Activated CD4-positive, alpha-beta T cell treated with anti-CD3 and anti-CD28 coated beads, Interleukin-2, amount 10 ng/mL, durations not matched to agents 24 days and 14 days (primary cell): ENCODE measurements around the gene GPR52. TPM values are rescaled to one million over a fixed set of nuclear protein-coding genes. Genes with fewer than 3 reads are reported as not detected.
"Not testable (repeated sequence)": the region's sequence is repeated elsewhere in the genome, so short reads cannot be mapped to it uniquely, and the experiment has no call there.

Experiments used
- DNase-seq: peaks from one replicate; pipeline ENCODE4 v3.0.0; 2022
- H3K27ac Mint-ChIP-seq: one replicate; pipeline ENCODE4 v1.8.0; 2022; ENCODE audit warnings: mild to moderate bottlenecking, mixed read lengths
- H3K27me3 Mint-ChIP-seq: one replicate; pipeline ENCODE4 v1.8.0; 2022; ENCODE audit warnings: mixed read lengths
- H3K36me3 Mint-ChIP-seq: one replicate; pipeline ENCODE4 v1.8.0; 2022; ENCODE audit warnings: low read depth, mild to moderate bottlenecking, mixed read lengths
- H3K4me1 Mint-ChIP-seq: one replicate; pipeline ENCODE4 v1.8.0; 2021; ENCODE audit warnings: mixed read lengths
- H3K4me3 Mint-ChIP-seq: one replicate; pipeline ENCODE4 v1.8.0; 2022; ENCODE audit warnings: mild to moderate bottlenecking, moderate library complexity, mixed read lengths
- H3K9me3 Mint-ChIP-seq: one replicate; pipeline ENCODE4 v1.8.0; 2021; ENCODE audit warnings: mixed read lengths
- intact Hi-C: fragments of 100-400 bp; cut with micrococcal nuclease; formaldehyde crosslinking; loops from one replicate; pipeline ENCODE4 v1.15.1; 2023
- total RNA-seq: library from RNA; stranded (reverse); gene quantifications from 2 replicates; pipeline ENCODE4 v1.2.3, GENCODE V29; 2022

The GPR52 gene
- total RNA-seq, result 2.5 and 3.0 TPM in 2 replicates

GRCh38 chr1:174447866-174448530 lies at the start of gene GPR52:
Gene GPR52 (plus strand): TSS chr1:174447964. CDS start chr1:174448112, 148 bp downstream.
- peaks cover 2% of the 10 kb centered on the region for H3K27me3 Mint-ChIP-seq
- H3K4me3 Mint-ChIP-seq, result no peak within 1 kb of the TSS
- H3K4me1 Mint-ChIP-seq, result no peaks in the 10 kb centered on the region
- H3K27ac Mint-ChIP-seq, result no peak within 1 kb of the TSS
- intact Hi-C loops, result no loop called here
- no peaks in the 10 kb centered on the region for H3K36me3 Mint-ChIP-seq
- peaks cover 4% of the 10 kb centered on the region for H3K9me3 Mint-ChIP-seq
- no peak for DNase-seq

- peaks cover 9% of the 10 kb centered on the region for H3K9me3 Mint-ChIP-seq
- no peak overlapping the region for H3K27ac Mint-ChIP-seq
- DNase-seq, result no peak
- peaks cover 10% of the 10 kb centered on the region for H3K36me3 Mint-ChIP-seq
- intact Hi-C loops, result no loop called here
- H3K4me3 Mint-ChIP-seq, result no peak overlapping the region
- peaks cover 5% of the 10 kb centered on the region for H3K4me1 Mint-ChIP-seq
- H3K27me3 Mint-ChIP-seq, result no peaks in the 10 kb centered on the region
Measured at GRCh38 chr1:174398246-174398645, 49.5 kb upstream of the GPR52 start.

DNA sequence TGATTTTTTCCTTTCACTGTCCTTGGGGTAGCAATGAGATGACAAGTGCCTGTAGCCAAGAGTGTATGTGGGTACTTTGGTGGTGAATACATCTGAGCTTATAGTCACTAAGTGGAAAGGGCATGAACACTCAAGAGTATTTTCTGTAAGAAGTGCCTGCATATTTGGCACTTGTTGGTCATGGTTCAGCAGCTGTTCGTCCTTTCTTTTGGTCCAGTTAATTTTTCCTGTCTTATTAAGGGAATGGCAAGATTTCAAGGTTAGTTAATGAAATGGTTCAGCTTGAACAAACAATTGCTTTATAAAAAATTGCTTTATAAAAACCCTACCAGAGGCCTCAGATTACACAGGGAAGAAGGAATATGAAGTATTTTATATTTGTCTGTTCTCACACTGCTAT lies 48.6 kb upstream of the GPR52 start:
- Mint-ChIP-seq H3K4me1 (peaks cover 5% of the 10 kb centered on the region), H3K9me3 (peaks cover 4% of the 10 kb centered on the region), H3K4me3 (no peak overlapping the region), H3K36me3 (peaks cover 6% of the 10 kb centered on the region), H3K27me3 (no peaks in the 10 kb centered on the region), H3K27ac (no peak overlapping the region)
- no peak for DNase-seq
- intact Hi-C loops, result no loop called here

GRCh38 chr1:174401075-174401474 lies 46.7 kb upstream of the GPR52 start:
- no peak for DNase-seq
- no peak overlapping the region for H3K4me3 Mint-ChIP-seq
- peaks cover 6% of the 10 kb centered on the region for H3K36me3 Mint-ChIP-seq
- H3K9me3 Mint-ChIP-seq, result peaks cover 4% of the 10 kb centered on the region
- peaks cover 5% of the 10 kb centered on the region for H3K4me1 Mint-ChIP-seq
- H3K27ac Mint-ChIP-seq, result no peak overlapping the region
- no peaks in the 10 kb centered on the region for H3K27me3 Mint-ChIP-seq
- intact Hi-C loops, result no loop called here

GRCh38 chr1:174405219-174405618 lies 42.5 kb upstream of the GPR52 start:
- H3K4me1 Mint-ChIP-seq, result no peaks in the 10 kb centered on the region
- H3K36me3 Mint-ChIP-seq, result no peaks in the 10 kb centered on the region

GRCh38 chr1:174406421-174406820 lies 41.3 kb upstream of the GPR52 start:
- H3K4me1 Mint-ChIP-seq, result no peaks in the 10 kb centered on the region
- H3K27me3 Mint-ChIP-seq, result no peaks in the 10 kb centered on the region
- no peak for DNase-seq
- H3K27ac Mint-ChIP-seq, result no peak overlapping the region
- no peaks in the 10 kb centered on the region for H3K36me3 Mint-ChIP-seq
- intact Hi-C loops, result no loop called here
- no peak overlapping the region for H3K4me3 Mint-ChIP-seq
- no peaks in the 10 kb centered on the region for H3K9me3 Mint-ChIP-seq

More at GRCh38 chr1:174405219-174405618, 42.5 kb upstream of the GPR52 start:
- Mint-ChIP-seq H3K4me3 (no peak overlapping the region), H3K9me3 (no peaks in the 10 kb centered on the region), H3K27me3 (no peaks in the 10 kb centered on the region), H3K27ac (no peak overlapping the region)
- no peak for DNase-seq
- intact Hi-C loops, result no loop called here

DNA sequence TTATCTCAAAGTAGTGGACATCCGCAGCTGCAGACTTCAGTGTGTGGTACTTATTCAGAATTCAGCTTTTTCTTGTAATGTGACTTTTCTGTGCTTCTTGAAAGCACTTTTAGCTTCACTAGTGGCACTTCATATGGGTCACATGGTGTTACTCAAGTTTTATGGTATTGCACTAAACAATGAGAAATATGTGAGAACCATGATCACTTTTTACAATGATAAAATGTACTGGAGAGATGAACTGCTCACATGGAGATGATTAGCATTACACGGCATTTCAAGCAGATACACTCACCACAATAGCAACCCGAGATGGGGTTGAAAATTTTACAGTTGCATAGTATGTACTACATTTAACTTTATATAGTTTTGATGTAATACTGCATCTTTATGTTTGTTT lies 40.1 kb upstream of the GPR52 start:
- Mint-ChIP-seq H3K4me1 (no peaks in the 10 kb centered on the region), H3K27ac (no peak overlapping the region), H3K27me3 (no peaks in the 10 kb centered on the region), H3K4me3 (no peak overlapping the region), H3K36me3 (no peaks in the 10 kb centered on the region), H3K9me3 (peaks cover 3% of the 10 kb centered on the region)
- intact Hi-C loops, result no loop called here
- no peak for DNase-seq

DNA sequence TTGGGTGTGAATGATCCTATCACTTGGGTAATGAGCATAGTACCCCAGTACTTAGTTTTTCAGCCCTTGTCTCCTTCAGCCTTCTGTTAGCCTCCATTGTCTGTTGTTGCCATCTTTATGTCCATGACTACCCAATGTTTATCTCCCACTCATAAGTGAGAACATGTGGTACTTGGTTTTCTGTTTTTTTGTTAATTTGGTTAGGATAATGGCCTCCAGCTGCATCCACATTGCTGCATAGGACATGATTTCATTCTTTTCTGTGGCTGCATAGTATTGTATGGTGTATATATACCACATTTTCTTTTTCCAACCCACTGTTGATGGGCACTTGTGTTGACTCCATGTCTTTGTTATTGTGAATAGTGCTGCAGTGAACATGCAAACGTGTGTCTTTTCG lies 39.6 kb upstream of the GPR52 start:
- intact Hi-C loops, result no loop called here
- H3K27me3 Mint-ChIP-seq, result no peaks in the 10 kb centered on the region
- no peak overlapping the region for H3K4me3 Mint-ChIP-seq
- H3K36me3 Mint-ChIP-seq, result no peaks in the 10 kb centered on the region
- no peak overlapping the region for H3K27ac Mint-ChIP-seq
- DNase-seq, result no peak
- H3K4me1 Mint-ChIP-seq, result no peaks in the 10 kb centered on the region
- peaks cover 3% of the 10 kb centered on the region for H3K9me3 Mint-ChIP-seq

DNA sequence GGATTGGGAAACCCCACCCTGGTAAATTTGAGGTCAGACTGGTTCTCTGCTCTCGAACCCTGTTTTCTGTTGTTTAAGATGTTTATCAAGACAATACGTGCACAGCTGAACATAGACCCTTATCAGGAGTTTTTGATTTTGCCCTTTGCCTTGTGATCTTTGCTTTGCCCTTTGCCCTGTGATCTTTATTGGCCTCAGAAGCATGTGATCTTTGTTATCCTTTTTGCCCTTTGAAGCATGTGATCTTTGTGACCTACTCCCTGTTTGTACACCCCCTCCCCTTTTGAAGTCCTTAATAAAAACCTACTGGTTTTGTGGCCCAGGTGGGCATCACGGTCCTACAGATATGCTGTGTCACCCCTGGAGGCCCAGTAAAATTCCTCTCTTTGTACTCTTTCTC lies 38.0 kb upstream of the GPR52 start:
- intact Hi-C loops, H3K27me3 Mint-ChIP-seq: not testable (repeated sequence)

GRCh38 chr1:174413632-174414031 lies 34.1 kb upstream of the GPR52 start:
- no peaks in the 10 kb centered on the region for H3K27me3 Mint-ChIP-seq
- H3K9me3 Mint-ChIP-seq, result peaks cover 3% of the 10 kb centered on the region
- H3K4me1 Mint-ChIP-seq, result peaks cover 6% of the 10 kb centered on the region
- intact Hi-C loops, result no loop called here
- H3K36me3 Mint-ChIP-seq, result no peaks in the 10 kb centered on the region
- no peak overlapping the region for H3K4me3 Mint-ChIP-seq
- no peak overlapping the region for H3K27ac Mint-ChIP-seq
- DNase-seq, result no peak

More for the DNA sequence above, 38.0 kb upstream of the GPR52 start:
- H3K4me3 Mint-ChIP-seq, H3K27ac Mint-ChIP-seq, H3K4me1 Mint-ChIP-seq, DNase-seq, H3K9me3 Mint-ChIP-seq, H3K36me3 Mint-ChIP-seq: not testable (repeated sequence)

DNA sequence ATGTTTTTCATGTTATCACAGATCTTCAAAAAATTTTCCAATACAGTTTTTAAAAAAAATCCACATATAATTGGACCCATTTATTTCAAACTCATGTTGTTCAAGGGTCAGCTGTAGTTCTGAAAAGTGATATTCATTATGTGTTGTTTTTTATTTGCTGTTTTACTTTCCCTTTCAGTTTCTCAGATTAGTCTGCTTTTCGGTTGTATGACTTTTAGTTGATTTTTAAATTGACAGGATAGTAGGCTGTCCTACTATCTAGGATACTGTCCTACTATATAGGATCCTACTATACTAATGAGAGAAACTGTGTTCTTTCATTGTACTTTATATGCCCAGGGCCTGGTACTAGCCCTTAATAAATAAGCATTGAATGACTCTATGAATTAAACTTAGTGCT lies 33.6 kb upstream of the GPR52 start:
- DNase-seq, result no peak
- Mint-ChIP-seq H3K36me3 (no peaks in the 10 kb centered on the region), H3K9me3 (peaks cover 3% of the 10 kb centered on the region), H3K27me3 (no peaks in the 10 kb centered on the region), H3K4me3 (no peak overlapping the region), H3K4me1 (peaks cover 6% of the 10 kb centered on the region), H3K27ac (no peak overlapping the region)
- intact Hi-C loops, result no loop called here

DNA sequence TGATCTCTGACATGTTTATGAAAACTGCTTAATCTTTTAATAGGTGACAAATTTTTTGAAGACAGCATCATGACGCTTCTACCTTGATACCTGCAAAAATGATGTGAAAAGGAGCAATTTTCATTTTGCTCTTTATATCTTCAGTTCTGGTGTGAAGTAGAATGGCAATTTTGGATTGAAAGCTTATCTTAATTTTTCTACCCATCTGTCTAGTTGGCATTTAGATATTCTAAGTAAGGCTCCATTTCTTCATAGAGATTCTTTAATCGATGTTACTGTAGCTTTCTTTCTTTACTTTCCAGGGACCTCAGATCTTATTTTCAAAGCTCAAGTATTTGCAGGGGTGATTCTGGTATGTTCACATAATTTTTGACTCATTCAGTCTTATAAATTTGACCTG lies 32.3 kb upstream of the GPR52 start:
- Mint-ChIP-seq H3K4me3 (no peak overlapping the region), H3K4me1 (peaks cover 6% of the 10 kb centered on the region), H3K27ac (no peak overlapping the region), H3K9me3 (peaks cover 3% of the 10 kb centered on the region), H3K27me3 (no peaks in the 10 kb centered on the region), H3K36me3 (no peaks in the 10 kb centered on the region)
- DNase-seq, result no peak
- intact Hi-C loops, result no loop called here

- Mint-ChIP-seq H3K36me3 (no peaks in the 10 kb centered on the region), H3K4me3 (no peak overlapping the region), H3K27ac (no peak overlapping the region), H3K9me3 (no peaks in the 10 kb centered on the region), H3K4me1 (peaks cover 6% of the 10 kb centered on the region), H3K27me3 (no peaks in the 10 kb centered on the region)
- intact Hi-C loops, result no loop called here
- DNase-seq, result no peak
Measured at GRCh38 chr1:174417921-174418320, 29.8 kb upstream of the GPR52 start.

DNA sequence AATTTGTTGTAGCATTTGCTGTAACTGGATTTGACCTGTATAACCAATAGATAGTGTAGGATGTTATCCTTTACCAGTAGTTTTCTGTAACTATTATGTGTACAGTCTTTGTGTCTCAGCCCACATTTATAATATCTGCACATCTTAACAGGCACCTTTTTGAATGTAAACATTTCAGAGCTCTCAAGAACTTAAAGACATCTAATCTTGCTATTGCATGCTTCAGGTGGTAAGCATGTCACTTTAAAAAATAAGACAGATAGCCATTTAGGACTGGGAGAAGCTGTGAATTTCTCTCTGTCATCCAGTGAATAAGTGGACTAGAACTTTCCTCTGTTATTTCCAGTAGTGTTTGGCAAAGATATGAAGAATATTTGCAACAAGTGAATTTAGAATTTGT lies 22.6 kb upstream of the GPR52 start:
- H3K4me3 Mint-ChIP-seq, result no peak overlapping the region
- no peaks in the 10 kb centered on the region for H3K4me1 Mint-ChIP-seq
- no peaks in the 10 kb centered on the region for H3K27me3 Mint-ChIP-seq
- no peaks in the 10 kb centered on the region for H3K36me3 Mint-ChIP-seq
- DNase-seq, result no peak
- intact Hi-C loops, result no loop called here
- H3K27ac Mint-ChIP-seq, result no peak overlapping the region
- H3K9me3 Mint-ChIP-seq, result no peaks in the 10 kb centered on the region

DNA sequence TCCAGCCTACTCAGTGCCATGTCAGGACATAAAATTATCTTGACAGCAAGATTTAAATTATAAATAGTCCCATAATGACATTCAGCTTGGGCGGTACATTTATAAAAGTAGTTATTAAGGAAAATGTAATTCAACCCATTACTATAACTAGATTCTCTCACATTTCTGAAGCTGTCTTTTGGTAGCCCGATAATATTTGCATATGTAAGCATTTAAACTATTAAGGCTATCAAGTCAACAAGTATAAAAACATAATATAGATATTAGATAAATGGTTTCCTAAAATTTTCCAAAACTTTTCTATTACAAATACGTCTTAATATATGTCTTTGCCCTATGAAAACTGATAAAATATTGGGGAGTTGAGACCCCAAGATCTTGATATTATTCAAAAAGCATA lies 21.6 kb upstream of the GPR52 start:
- no peaks in the 10 kb centered on the region for H3K27me3 Mint-ChIP-seq
- no peaks in the 10 kb centered on the region for H3K4me1 Mint-ChIP-seq
- H3K9me3 Mint-ChIP-seq, result no peaks in the 10 kb centered on the region
- no peaks in the 10 kb centered on the region for H3K36me3 Mint-ChIP-seq
- intact Hi-C loops, result no loop called here
- DNase-seq, result no peak
- no peak overlapping the region for H3K4me3 Mint-ChIP-seq
- no peak overlapping the region for H3K27ac Mint-ChIP-seq
